GM18520 (cell line): Measurements from ENCODE around the gene ELMO1.

Experiments used
- ATAC-seq: cut with Tn5 transposase; IDR thresholded peaks from one replicate; pipeline ENCODE4 v1.9.1; 2021; ENCODE audit not compliant: unreplicated experiment

Gene ELMO1

GRCh38 chr7:36905841-36906240, 542.8 kb downstream of the ELMO1 start:
- ATAC-seq = no peak

GRCh38 chr7:36904802-36905201, 543.9 kb downstream of the ELMO1 start:
- no peak for ATAC-seq

GRCh38 chr7:36904101-36904500, 544.6 kb downstream of the ELMO1 start:
- ATAC-seq = no peak

GRCh38 chr7:36900988-36901710, 547.5 kb downstream of the ELMO1 start:
- ATAC-seq = no peak

- ATAC-seq = no peak
Observed at GRCh38 chr7:36898186-36898585, 550.5 kb downstream of the ELMO1 start.

GRCh38 chr7:36896956-36897590, 551.6 kb downstream of the ELMO1 start:
- ATAC-seq = no peak

GRCh38 chr7:36896418-36896817, 552.2 kb downstream of the ELMO1 start:
- ATAC-seq = no peak

- ATAC-seq = no peak
Observed at GRCh38 chr7:36895192-36895591, 553.5 kb downstream of the ELMO1 start.

- no peak for ATAC-seq
Observed at GRCh38 chr7:36894190-36894589, 554.5 kb downstream of the ELMO1 start.

- no peak for ATAC-seq
Observed at GRCh38 chr7:36889182-36889581, 559.5 kb downstream of the ELMO1 start.

GRCh38 chr7:36887969-36888368, 560.7 kb downstream of the ELMO1 start:
- ATAC-seq = no peak

GRCh38 chr7:36887233-36887632, 561.4 kb downstream of the ELMO1 start:
- ATAC-seq = no peak

GRCh38 chr7:36884910-36885309, 563.8 kb downstream of the ELMO1 start:
- no peak for ATAC-seq

- no peak for ATAC-seq
Observed at GRCh38 chr7:36884351-36884750, 564.3 kb downstream of the ELMO1 start.

- no peak for ATAC-seq
Observed at GRCh38 chr7:36881233-36881874, 567.3 kb downstream of the ELMO1 start.

GRCh38 chr7:36880108-36880507, 568.6 kb downstream of the ELMO1 start:
- ATAC-seq = no peak

- ATAC-seq = no peak
Observed at GRCh38 chr7:36879021-36879420, 569.6 kb downstream of the ELMO1 start.

- ATAC-seq = no peak
Observed at GRCh38 chr7:36878288-36878687, 570.4 kb downstream of the ELMO1 start.

GRCh38 chr7:36875794-36876193, 572.9 kb downstream of the ELMO1 start:
- ATAC-seq = no peak

GRCh38 chr7:36874041-36874440, 574.6 kb downstream of the ELMO1 start:
- no peak for ATAC-seq

GRCh38 chr7:36871863-36872262, 576.8 kb downstream of the ELMO1 start:
- ATAC-seq = no peak

GRCh38 chr7:36871355-36871738, 577.3 kb downstream of the ELMO1 start:
- ATAC-seq = no peak
